Panc1 (cell line): Measurements from ENCODE around the gene VWC2L. TPM values are rescaled to one million over a fixed set of nuclear protein-coding genes. Genes with fewer than 3 reads are reported as not detected.

Experiments
- ATAC-seq: fragments of 200-7000 bp; cut with Tn5 transposase; 2 replicates; pipeline ENCODE4 v1.9.1; 2020; ENCODE audit warnings: mild to moderate bottlenecking, moderate library complexity
- BruUV-seq: library from RNA; stranded (reverse); fragments of 400-500 nt; replicated peaks from 2 replicates; lab custom pipeline; 2021; lab: Mats Ljungman, UMichigan
- CTCF ChIA-PET: fragments of 300-600 bp; sonication (Branson Sonifier 250); formaldehyde crosslinking; loops from one replicate; lab custom pipeline; 2022; ENCODE audit warnings: antibody characterized with exemption; lab: Charles Lee
- POLR2A ChIA-PET: fragments of 300-600 bp; sonication (Branson Sonifier 250); formaldehyde crosslinking; loops from one replicate; lab custom pipeline; 2022; ENCODE audit warnings: antibody characterized with exemption; lab: Charles Lee
- DNase-seq: peaks from one replicate; pipeline ENCODE4 v3.0.0-alpha.2; 2010; ENCODE audit warnings: low read depth, low spot score
- H3K27ac ChIP-seq: 2 replicates; pipeline ENCODE4 v1.5.1; 2011; ENCODE audit warnings: mild to moderate bottlenecking, low read length, inconsistent platforms
- H3K27me3 ChIP-seq: fragments of 200-500 bp; sonication (Bioruptor generic); 2 replicates; pipeline ENCODE4 v1.6.0; 2014; ENCODE audit warnings: low read length, inconsistent platforms; ENCODE audit not compliant: control insufficient read depth, insufficient read depth
- H3K36me3 ChIP-seq: fragments of 200-500 bp; sonication (Bioruptor generic); 2 replicates; pipeline ENCODE4 v1.5.1; 2014; ENCODE audit warnings: inconsistent platforms, mild to moderate bottlenecking, low read length, moderate library complexity; ENCODE audit not compliant: control insufficient read depth, insufficient read depth
- H3K4me1 ChIP-seq: 2 replicates; pipeline ENCODE4 v1.5.1; 2011; ENCODE audit warnings: inconsistent platforms, mild to moderate bottlenecking, low read length, moderate library complexity; ENCODE audit not compliant: control insufficient read depth, insufficient read depth
- H3K4me3 ChIP-seq, 2 experiments: 2 replicates each; pipeline ENCODE4 v1.5.1; 2011 to 2012; ENCODE audit warnings: low read depth in 2 of 2, low read length in 2 of 2, mild to moderate bottlenecking in 2 of 2, inconsistent platforms in 1 of 2, moderate library complexity in 1 of 2
- H3K9me3 ChIP-seq: fragments of 200-500 bp; sonication (Bioruptor generic); 2 replicates; pipeline ENCODE4 v1.5.1; 2014; ENCODE audit warnings: low read depth, mild to moderate bottlenecking, inconsistent platforms, low read length, moderate library complexity; ENCODE audit not compliant: control insufficient read depth, insufficient read depth
- POLR2AphosphoS5 ChIP-seq: IDR thresholded peaks from 2 replicates; pipeline ENCODE4 v1.6.1; 2012; ENCODE audit warnings: mild to moderate bottlenecking, low read depth, low read length, moderate library complexity
- SIN3A ChIP-seq: IDR thresholded peaks from 2 replicates; pipeline ENCODE4 v1.6.1; 2012; ENCODE audit warnings: low read depth, mild to moderate bottlenecking, low read length, moderate library complexity, borderline replicate concordance; ENCODE audit not compliant: insufficient read depth
- TCF7L2 ChIP-seq: IDR thresholded peaks from 2 replicates; pipeline ENCODE4 v1.6.1; 2011; ENCODE audit warnings: mild to moderate bottlenecking, low read depth, low read length, inconsistent platforms
- in situ Hi-C: cut with HindIII; loops from 2 replicates; pipeline ENCODE4 v1.10.0; 2016; ENCODE audit warnings: low sequenced_read_pairs, low pct_unique_long_range_greater_than_20kb
- intact Hi-C: fragments of 100-400 bp; cut with micrococcal nuclease; formaldehyde crosslinking; loops from one replicate; pipeline ENCODE4 v1.10.0; 2022; ENCODE audit not compliant: unreplicated experiment
- total RNA-seq: library from RNA; stranded (reverse); gene quantifications from one replicate; pipeline ENCODE4 v1.2.1, GENCODE V29; 2021; ENCODE audit not compliant: unreplicated experiment
- TF ChIP-seq, protein P1 (sequence below), 2 experiments: IDR thresholded peaks; 2 replicates each; pipeline ENCODE4 v1.6.1; 2011 to 2012; ENCODE audit warnings: low read depth in 2 of 2, control low read depth in 1 of 2, low read length in 1 of 2, mild to moderate bottlenecking in 1 of 2, moderate library complexity in 1 of 2; ENCODE audit not compliant: insufficient read depth in 1 of 2
- TF ChIP-seq, protein P2 (sequence below): fragments of 450-650 bp; IDR thresholded peaks from 2 replicates; pipeline ENCODE4 v1.5.1; 2017; ENCODE audit warnings: mild to moderate bottlenecking

Gene VWC2L
- total RNA-seq, 1 experiment from 2014 or later = not detected

DNA sequence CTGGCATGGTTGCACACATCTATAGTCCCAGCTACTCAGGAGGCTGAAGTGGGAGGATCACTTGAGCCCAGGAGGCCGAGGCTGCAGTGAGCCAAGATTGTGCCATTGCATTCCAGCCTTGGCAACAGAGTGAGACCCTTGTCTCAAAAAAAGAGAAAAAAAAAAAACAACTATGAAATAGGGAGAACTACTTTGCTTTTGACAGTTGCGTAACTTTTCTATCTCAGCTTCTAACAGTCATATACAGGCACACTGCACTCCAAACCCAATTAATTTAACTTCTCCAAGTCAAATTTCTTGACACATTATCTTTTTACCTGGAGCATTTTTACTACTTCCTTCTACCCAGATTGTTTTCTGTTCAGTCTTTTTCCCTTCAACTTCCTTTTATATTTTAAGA is 24.1 kb upstream of the VWC2L start:
- ATAC-seq (no peak), DNase-seq (no peak)
- H3K27me3 ChIP-seq = no peaks in the 10 kb centered on the region
- BruUV-seq = no TSS peak
- in situ Hi-C loops = no loop called here
- ChIA-PET CTCF (no interaction called here), POLR2A (interaction anchor here (0.7 kb wide), 1 partner anchor 210 kb away, joined by 3 read pairs; no protein-coding TSS in a partner anchor)
- TF ChIP-seq, protein P1, sequence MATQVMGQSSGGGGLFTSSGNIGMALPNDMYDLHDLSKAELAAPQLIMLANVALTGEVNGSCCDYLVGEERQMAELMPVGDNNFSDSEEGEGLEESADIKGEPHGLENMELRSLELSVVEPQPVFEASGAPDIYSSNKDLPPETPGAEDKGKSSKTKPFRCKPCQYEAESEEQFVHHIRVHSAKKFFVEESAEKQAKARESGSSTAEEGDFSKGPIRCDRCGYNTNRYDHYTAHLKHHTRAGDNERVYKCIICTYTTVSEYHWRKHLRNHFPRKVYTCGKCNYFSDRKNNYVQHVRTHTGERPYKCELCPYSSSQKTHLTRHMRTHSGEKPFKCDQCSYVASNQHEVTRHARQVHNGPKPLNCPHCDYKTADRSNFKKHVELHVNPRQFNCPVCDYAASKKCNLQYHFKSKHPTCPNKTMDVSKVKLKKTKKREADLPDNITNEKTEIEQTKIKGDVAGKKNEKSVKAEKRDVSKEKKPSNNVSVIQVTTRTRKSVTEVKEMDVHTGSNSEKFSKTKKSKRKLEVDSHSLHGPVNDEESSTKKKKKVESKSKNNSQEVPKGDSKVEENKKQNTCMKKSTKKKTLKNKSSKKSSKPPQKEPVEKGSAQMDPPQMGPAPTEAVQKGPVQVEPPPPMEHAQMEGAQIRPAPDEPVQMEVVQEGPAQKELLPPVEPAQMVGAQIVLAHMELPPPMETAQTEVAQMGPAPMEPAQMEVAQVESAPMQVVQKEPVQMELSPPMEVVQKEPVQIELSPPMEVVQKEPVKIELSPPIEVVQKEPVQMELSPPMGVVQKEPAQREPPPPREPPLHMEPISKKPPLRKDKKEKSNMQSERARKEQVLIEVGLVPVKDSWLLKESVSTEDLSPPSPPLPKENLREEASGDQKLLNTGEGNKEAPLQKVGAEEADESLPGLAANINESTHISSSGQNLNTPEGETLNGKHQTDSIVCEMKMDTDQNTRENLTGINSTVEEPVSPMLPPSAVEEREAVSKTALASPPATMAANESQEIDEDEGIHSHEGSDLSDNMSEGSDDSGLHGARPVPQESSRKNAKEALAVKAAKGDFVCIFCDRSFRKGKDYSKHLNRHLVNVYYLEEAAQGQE (IDR thresholded peaks at IDR 0.05; ENCODE audit: insufficient read depth in 1 of 2, low read depth in 2 of 2, low read length in 1 of 2) = no peak
- TF ChIP-seq, protein P2, sequence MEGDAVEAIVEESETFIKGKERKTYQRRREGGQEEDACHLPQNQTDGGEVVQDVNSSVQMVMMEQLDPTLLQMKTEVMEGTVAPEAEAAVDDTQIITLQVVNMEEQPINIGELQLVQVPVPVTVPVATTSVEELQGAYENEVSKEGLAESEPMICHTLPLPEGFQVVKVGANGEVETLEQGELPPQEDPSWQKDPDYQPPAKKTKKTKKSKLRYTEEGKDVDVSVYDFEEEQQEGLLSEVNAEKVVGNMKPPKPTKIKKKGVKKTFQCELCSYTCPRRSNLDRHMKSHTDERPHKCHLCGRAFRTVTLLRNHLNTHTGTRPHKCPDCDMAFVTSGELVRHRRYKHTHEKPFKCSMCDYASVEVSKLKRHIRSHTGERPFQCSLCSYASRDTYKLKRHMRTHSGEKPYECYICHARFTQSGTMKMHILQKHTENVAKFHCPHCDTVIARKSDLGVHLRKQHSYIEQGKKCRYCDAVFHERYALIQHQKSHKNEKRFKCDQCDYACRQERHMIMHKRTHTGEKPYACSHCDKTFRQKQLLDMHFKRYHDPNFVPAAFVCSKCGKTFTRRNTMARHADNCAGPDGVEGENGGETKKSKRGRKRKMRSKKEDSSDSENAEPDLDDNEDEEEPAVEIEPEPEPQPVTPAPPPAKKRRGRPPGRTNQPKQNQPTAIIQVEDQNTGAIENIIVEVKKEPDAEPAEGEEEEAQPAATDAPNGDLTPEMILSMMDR = no peak
- TF ChIP-seq TCF7L2 = no peak
- TF ChIP-seq SIN3A = no peak
- TF ChIP-seq POLR2AphosphoS5 = no peak
- H3K36me3 ChIP-seq = no peaks in the 10 kb centered on the region
- H3K4me1 ChIP-seq = no peaks in the 10 kb centered on the region
- no peak overlapping the region for H3K27ac ChIP-seq
- H3K9me3 ChIP-seq = no peaks in the 10 kb centered on the region
- intact Hi-C loops = no loop called here
- H3K4me3 ChIP-seq = no peak overlapping the region

GRCh38 chr2:214389334-214389733 is 21.5 kb upstream of the VWC2L start:
- no peak for DNase-seq
- no TSS peak for BruUV-seq
- Histone ChIP-seq H3K36me3 (no peaks in the 10 kb centered on the region), H3K27me3 (no peaks in the 10 kb centered on the region), H3K4me3 (no peak overlapping the region), H3K9me3 (no peaks in the 10 kb centered on the region), H3K4me1 (no peaks in the 10 kb centered on the region), H3K27ac (no peak overlapping the region)
- ChIA-PET POLR2A (no interaction called here), CTCF (no interaction called here)
- no peak for ATAC-seq
- in situ Hi-C loops = no loop called here
- TF ChIP-seq, protein P1 (IDR thresholded peaks at IDR 0.05; ENCODE audit: insufficient read depth in 1 of 2, low read depth in 2 of 2, low read length in 1 of 2) = no peak
- TF ChIP-seq, protein P2 = no peak
- TF ChIP-seq TCF7L2 = no peak
- TF ChIP-seq SIN3A = no peak
- intact Hi-C loops = no loop called here
